Rectal smooth muscle tissue (tissue), 1 donor: Measurements from ENCODE around the gene ZNF329.

ENCODE experiments used
- H3K27ac ChIP-seq: one replicate; pipeline ENCODE4 v1.7.0; 2013; ENCODE audit warnings: low read depth, low read length, inconsistent platforms
- H3K27me3 ChIP-seq: one replicate; pipeline ENCODE4 v1.7.0; 2013; ENCODE audit warnings: low read length; ENCODE audit not compliant: control insufficient read depth, insufficient read depth
- H3K36me3 ChIP-seq: one replicate; pipeline ENCODE4 v1.7.0; 2013; ENCODE audit warnings: low read length; ENCODE audit not compliant: control insufficient read depth, insufficient read depth
- H3K4me1 ChIP-seq: one replicate; pipeline ENCODE4 v1.7.0; 2013; ENCODE audit warnings: low read length; ENCODE audit not compliant: control insufficient read depth, insufficient read depth
- H3K4me3 ChIP-seq: one replicate; pipeline ENCODE4 v1.7.0; 2013; ENCODE audit warnings: low read length
- H3K9ac ChIP-seq: one replicate; pipeline ENCODE4 v1.7.0; 2013; ENCODE audit warnings: low read length

ZNF329 gene

DNA sequence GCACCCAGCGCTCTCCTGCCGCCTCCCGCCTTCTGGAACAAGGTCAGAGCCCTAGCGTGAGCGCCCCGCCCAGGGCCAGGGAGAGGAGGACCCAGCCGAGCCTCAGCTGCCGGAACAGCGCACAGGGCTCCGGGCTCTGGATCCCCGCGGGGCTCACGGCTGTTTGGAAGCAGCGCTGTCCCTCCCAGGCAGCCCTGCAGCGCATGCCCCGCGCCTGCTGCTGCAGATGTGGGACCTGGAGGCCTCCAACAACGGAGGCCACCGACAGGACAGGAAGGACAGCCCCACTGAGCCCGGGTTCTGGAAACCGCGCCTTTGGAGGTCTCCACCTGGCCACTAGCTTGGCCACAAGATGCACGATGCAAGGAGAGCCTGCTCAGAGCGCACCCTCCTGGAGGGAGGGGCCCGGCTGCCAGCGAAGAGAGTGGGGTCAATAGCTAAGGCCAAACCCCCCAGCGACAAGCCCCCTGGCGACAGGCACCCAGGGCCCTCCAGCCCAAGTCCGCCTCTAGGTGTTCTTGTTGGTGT lies 65.2 kb downstream of the ZNF329 start:
- peaks cover 32% of the 10 kb centered on the region for H3K36me3 ChIP-seq

DNA sequence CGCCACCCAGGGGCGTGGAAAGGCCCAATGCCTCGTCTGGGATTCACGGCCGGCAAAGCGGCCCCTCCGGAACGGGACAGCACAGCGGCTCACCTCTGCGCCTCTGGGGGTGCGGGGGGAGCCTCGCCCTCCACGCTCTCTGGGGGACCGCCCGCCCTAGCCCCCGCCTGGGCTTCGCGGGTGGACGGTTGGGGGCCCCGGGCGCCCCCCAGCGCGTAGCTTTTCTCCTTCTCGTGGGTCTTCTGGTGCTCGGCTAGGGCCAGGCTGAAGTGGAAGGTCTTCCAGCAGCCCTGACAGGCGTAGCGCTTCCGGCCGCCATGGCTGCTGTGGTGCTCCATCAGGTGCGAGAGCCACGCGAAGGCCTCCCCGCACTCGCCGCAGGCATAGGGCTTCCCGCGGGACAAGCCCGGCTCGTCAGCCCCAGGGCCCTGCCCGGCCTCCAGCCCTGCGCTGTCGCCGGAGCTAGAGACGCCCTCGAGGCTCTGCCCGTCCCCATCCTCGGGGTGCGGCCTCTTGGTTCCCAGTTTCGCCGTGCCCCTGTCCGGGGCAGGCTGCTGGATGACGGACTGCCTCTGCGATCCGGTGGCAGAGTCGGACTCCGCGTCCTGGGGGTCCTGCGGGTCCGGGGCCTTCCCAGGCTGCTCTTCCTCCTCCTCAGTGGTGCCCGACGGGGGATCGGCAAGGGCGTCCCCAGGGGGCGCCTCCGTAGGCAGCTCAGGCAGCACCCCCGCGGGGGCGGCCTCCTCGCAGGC lies 65.8 kb downstream of the ZNF329 start:
- no peak overlapping the region for H3K9ac ChIP-seq
- no peaks in the 10 kb centered on the region for H3K27me3 ChIP-seq
- H3K36me3 ChIP-seq: peaks cover 32% of the 10 kb centered on the region
- no peak overlapping the region for H3K4me3 ChIP-seq
- H3K27ac ChIP-seq: no peak overlapping the region
- no peaks in the 10 kb centered on the region for H3K4me1 ChIP-seq

More for the DNA sequence above, 65.2 kb downstream of the ZNF329 start:
- Histone ChIP-seq H3K9ac (no peak overlapping the region), H3K4me3 (no peak overlapping the region), H3K27me3 (no peaks in the 10 kb centered on the region), H3K4me1 (no peaks in the 10 kb centered on the region), H3K27ac (no peak overlapping the region)

DNA sequence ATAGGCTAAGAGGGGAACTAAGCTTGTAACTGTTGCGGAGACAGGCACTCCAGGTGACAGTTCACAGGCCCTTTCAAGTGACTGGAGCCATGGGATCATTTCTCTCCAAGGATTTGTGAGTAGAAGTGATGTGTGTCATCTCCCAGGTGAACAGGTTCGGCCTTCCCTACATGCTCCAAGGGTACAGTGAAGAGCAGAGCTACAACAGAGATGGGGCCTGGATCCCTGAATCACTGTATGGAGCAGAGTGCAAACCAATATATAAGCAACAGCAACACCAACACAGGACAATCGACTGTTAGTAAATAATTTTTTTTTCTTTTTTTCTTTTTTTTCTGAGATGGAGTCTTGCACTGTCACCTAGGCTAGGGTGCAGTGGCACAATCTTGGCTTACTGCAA lies 67.6 kb downstream of the ZNF329 start:
- H3K27ac ChIP-seq: no peak overlapping the region
- peaks cover 31% of the 10 kb centered on the region for H3K36me3 ChIP-seq
- H3K4me1 ChIP-seq: no peaks in the 10 kb centered on the region
- peak overlapping the region; percentile 23 for H3K4me3 ChIP-seq
- no peak overlapping the region for H3K9ac ChIP-seq
- no peaks in the 10 kb centered on the region for H3K27me3 ChIP-seq

DNA sequence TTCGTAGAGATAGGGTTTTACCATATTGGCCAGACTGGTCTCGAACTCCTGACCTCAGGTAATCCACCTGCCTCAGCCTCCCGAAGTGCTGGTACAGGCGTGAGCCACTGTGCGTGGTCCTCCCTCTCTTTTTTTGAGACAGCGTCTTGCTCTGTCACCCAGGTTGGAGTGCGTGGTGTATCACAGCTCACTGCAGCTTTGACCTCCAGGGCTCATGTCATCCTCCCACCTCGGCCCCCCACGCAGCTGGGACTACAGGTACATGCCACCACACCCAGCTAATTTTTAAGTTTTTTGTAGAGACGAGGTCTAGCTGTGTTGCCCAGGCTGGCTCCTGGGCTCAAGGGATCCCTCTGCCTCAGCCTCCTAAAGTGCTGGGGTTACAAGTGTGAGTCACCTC lies 70.8 kb downstream of the ZNF329 start:
- peaks cover 14% of the 10 kb centered on the region for H3K36me3 ChIP-seq
- no peaks in the 10 kb centered on the region for H3K27me3 ChIP-seq
- no peaks in the 10 kb centered on the region for H3K4me1 ChIP-seq
- no peak overlapping the region for H3K9ac ChIP-seq
- H3K27ac ChIP-seq: no peak overlapping the region
- no peak overlapping the region for H3K4me3 ChIP-seq
